ENCODE measurements around the gene VAV2.

The VAV2 gene

GRCh38 chr9:133854765-133855164 is 137.4 kb downstream of the VAV2 start:
- ATAC-seq, result no peak
- Mint-ChIP-seq H3K27me3 (no peaks in the 10 kb centered on the region), H3K4me1 (no peaks in the 10 kb centered on the region), H3K36me3 (ENCODE audit: low read depth) (peaks cover 2% of the 10 kb centered on the region), H3K27ac (no peak overlapping the region), H3K9me3 (no peaks in the 10 kb centered on the region), H3K4me3 (no peak overlapping the region)
- DNase-seq, result no peak

GRCh38 chr9:133854048-133854447 is 138.1 kb downstream of the VAV2 start:
- H3K36me3 Mint-ChIP-seq (ENCODE audit: low read depth), result peaks cover 2% of the 10 kb centered on the region
- H3K4me1 Mint-ChIP-seq, result no peaks in the 10 kb centered on the region
- no peaks in the 10 kb centered on the region for H3K9me3 Mint-ChIP-seq
- no peak overlapping the region for H3K4me3 Mint-ChIP-seq
- no peaks in the 10 kb centered on the region for H3K27me3 Mint-ChIP-seq
- no peak overlapping the region for H3K27ac Mint-ChIP-seq
- DNase-seq, result no peak
- ATAC-seq, result no peak

DNA sequence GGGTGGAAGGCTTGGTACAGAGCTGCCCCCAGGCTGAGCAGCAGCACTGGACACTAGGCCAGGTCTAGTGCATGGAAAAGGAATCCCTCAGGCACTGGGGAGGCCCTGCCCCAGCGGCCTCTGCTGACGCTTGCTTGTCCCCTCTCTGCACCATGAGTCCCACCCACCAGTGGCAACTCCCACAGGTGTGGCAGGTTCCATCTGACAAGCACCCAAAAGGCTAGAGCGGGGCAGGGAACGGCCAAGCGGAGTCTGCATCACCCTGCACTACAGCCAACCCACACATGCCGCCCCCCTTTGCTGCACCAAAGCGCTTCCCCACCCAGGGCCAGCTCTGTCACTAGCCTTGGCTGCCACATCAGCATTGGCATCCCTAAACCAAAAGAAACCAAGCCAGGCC is 138.8 kb downstream of the VAV2 start:
- Mint-ChIP-seq H3K9me3 (no peaks in the 10 kb centered on the region), H3K4me1 (no peaks in the 10 kb centered on the region), H3K27ac (no peak overlapping the region), H3K27me3 (no peaks in the 10 kb centered on the region), H3K36me3 (ENCODE audit: low read depth) (peaks cover 2% of the 10 kb centered on the region), H3K4me3 (no peak overlapping the region)
- DNase-seq (no peak), ATAC-seq (no peak)

DNA sequence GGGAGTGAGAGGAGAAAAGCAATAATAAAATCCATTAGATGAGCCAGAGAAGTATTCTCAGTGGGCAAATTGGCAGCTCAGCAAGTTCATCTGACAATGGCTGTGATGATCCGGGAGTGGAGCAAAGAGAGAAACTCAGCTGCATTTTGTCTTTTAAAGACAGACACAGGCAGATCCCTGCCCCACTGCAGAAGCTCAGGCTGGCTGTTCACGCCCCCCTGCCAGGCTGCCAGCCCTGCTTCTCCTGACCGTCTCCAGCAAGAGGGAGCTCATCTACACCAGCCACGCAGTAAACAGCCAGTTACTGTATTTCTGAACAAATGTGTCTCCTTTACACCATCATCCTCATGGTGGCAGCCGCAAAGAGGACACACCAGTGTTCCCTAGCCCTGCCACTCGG is 139.7 kb downstream of the VAV2 start:
- Mint-ChIP-seq H3K27me3 (no peaks in the 10 kb centered on the region), H3K27ac (no peak overlapping the region), H3K36me3 (ENCODE audit: low read depth) (peaks cover 2% of the 10 kb centered on the region), H3K4me1 (no peaks in the 10 kb centered on the region), H3K9me3 (no peaks in the 10 kb centered on the region), H3K4me3 (no peak overlapping the region)
- ATAC-seq (no peak), DNase-seq (no peak)

- Mint-ChIP-seq H3K27me3 (no peaks in the 10 kb centered on the region), H3K9me3 (no peaks in the 10 kb centered on the region), H3K27ac (no peak overlapping the region), H3K4me3 (no peak overlapping the region), H3K36me3 (ENCODE audit: low read depth) (peaks cover 2% of the 10 kb centered on the region), H3K4me1 (no peaks in the 10 kb centered on the region)
- ATAC-seq (no peak), DNase-seq (no peak)
Observed at GRCh38 chr9:133851693-133852092, 140.4 kb downstream of the VAV2 start.

GRCh38 chr9:133850937-133851336 is 141.2 kb downstream of the VAV2 start:
- no peak for DNase-seq
- H3K4me1 Mint-ChIP-seq, result no peaks in the 10 kb centered on the region
- H3K27me3 Mint-ChIP-seq, result no peaks in the 10 kb centered on the region
- H3K36me3 Mint-ChIP-seq (ENCODE audit: low read depth), result peaks cover 2% of the 10 kb centered on the region
- no peak for ATAC-seq
- no peaks in the 10 kb centered on the region for H3K9me3 Mint-ChIP-seq
- H3K4me3 Mint-ChIP-seq, result no peak overlapping the region
- no peak overlapping the region for H3K27ac Mint-ChIP-seq

GRCh38 chr9:133850161-133850560 is 142.0 kb downstream of the VAV2 start:
- no peak for ATAC-seq
- DNase-seq, result no peak
- Mint-ChIP-seq H3K4me3 (no peak overlapping the region), H3K36me3 (ENCODE audit: low read depth) (peaks cover 2% of the 10 kb centered on the region), H3K4me1 (no peaks in the 10 kb centered on the region), H3K27me3 (no peaks in the 10 kb centered on the region), H3K27ac (no peak overlapping the region), H3K9me3 (no peaks in the 10 kb centered on the region)

GRCh38 chr9:133849110-133849670 is 142.9 kb downstream of the VAV2 start:
- Mint-ChIP-seq H3K9me3 (no peaks in the 10 kb centered on the region), H3K4me1 (peaks cover 3% of the 10 kb centered on the region), H3K27ac (no peak overlapping the region), H3K4me3 (no peak overlapping the region), H3K27me3 (no peaks in the 10 kb centered on the region), H3K36me3 (ENCODE audit: low read depth) (peaks cover 2% of the 10 kb centered on the region)
- no peak for DNase-seq
- no peak for ATAC-seq

DNA sequence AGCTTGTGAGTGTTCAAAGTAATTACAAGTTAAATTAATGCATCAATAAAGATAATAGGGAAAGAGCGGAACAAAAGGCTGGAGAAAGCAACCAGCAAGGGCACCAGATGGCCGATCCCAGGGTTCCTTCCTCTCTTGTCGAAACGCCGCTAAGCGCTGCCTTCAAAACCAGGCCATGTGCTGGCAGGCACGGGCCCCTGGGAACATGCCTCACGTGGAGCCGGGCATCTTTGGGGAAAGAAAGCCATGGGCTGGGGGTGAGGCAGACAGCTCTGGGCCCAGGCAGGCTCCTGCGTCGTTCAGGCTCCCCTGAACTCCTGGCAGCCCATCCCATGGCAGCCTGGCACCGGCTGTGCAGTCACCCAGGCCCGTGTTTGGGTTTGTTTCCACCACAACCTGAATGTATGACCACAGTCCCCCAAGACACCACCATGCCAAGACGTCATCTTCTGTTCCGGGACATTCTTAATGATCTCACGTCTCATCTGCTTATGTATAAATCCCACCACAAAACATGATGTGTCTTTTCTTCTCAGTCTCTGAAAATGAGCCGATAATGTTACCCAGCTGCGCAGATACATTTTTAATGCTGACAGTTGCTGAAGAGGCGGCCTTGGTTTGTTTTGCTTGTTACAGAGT is 143.5 kb downstream of the VAV2 start:
- H3K27me3 Mint-ChIP-seq, result no peaks in the 10 kb centered on the region
- ATAC-seq (no peak), DNase-seq (no peak)
- H3K4me1 Mint-ChIP-seq, result peaks cover 3% of the 10 kb centered on the region
- no peak overlapping the region for H3K4me3 Mint-ChIP-seq
- peaks cover 2% of the 10 kb centered on the region for H3K36me3 Mint-ChIP-seq (ENCODE audit: low read depth)
- no peaks in the 10 kb centered on the region for H3K9me3 Mint-ChIP-seq
- H3K27ac Mint-ChIP-seq, result no peak overlapping the region

GRCh38 chr9:133846483-133847090 is 145.5 kb downstream of the VAV2 start:
- H3K9me3 Mint-ChIP-seq, result no peaks in the 10 kb centered on the region

DNA sequence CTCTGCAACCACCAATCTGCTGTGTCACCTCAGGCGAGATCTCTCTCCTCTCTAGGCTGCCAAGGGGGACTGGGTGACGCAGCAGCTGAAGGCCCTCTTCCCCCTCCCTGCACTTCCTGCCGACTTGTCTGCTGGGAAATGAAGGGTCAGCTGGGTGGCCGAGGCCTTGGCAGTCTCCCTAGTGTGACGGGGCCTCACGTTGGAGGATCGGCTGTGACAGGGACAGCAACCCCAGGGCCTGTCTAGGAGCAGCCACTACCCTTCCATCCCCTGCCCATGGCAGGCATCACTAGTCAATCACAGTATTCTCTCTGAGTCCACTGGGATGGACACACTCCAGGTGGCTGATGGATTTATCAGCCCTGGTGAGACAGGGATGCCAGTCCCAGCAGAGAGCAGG is 146.7 kb downstream of the VAV2 start:
- no peak for DNase-seq
- no peak for ATAC-seq
- Mint-ChIP-seq H3K36me3 (ENCODE audit: low read depth) (no peaks in the 10 kb centered on the region), H3K27ac (no peak overlapping the region), H3K9me3 (no peaks in the 10 kb centered on the region), H3K4me3 (no peak overlapping the region), H3K4me1 (peaks cover 3% of the 10 kb centered on the region), H3K27me3 (no peaks in the 10 kb centered on the region)

More at GRCh38 chr9:133846483-133847090, 145.5 kb downstream of the VAV2 start:
- Mint-ChIP-seq H3K27me3 (no peaks in the 10 kb centered on the region), H3K4me1 (peaks cover 3% of the 10 kb centered on the region), H3K36me3 (ENCODE audit: low read depth) (no peaks in the 10 kb centered on the region), H3K27ac (no peak overlapping the region), H3K4me3 (no peak overlapping the region)
- ATAC-seq, result no peak
- no peak for DNase-seq

DNA sequence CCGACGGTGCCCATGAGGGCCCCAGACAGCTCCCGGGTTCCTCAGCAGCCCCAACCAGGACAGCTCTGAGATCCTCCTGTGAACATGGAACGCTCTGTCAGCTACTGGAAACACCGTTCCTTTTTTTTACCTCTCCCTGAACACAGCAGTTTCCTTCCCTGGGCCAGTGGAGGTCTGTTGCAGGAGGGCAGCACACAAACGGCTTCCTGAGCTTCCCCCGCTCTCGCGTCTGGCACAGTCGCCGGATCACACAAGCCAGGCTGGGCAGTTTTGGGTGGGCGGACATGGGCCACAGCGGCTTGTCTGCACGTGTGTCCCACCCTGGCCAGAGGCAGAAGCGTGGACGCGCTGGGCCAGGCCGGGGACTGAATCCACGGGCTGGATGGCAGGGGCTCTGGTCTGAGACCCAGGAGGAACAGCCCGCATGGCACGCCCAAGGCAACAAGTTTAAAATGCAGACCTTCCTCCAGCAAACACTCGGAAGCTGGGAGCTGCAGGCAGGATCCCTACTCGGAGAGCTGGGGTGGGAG is 147.2 kb downstream of the VAV2 start:
- ATAC-seq (no peak), DNase-seq (no peak)
- H3K36me3 Mint-ChIP-seq (ENCODE audit: low read depth), result no peaks in the 10 kb centered on the region
- H3K4me3 Mint-ChIP-seq, result no peak overlapping the region
- no peaks in the 10 kb centered on the region for H3K9me3 Mint-ChIP-seq
- H3K27me3 Mint-ChIP-seq, result no peaks in the 10 kb centered on the region
- no peak overlapping the region for H3K27ac Mint-ChIP-seq
- H3K4me1 Mint-ChIP-seq, result peaks cover 3% of the 10 kb centered on the region

DNA sequence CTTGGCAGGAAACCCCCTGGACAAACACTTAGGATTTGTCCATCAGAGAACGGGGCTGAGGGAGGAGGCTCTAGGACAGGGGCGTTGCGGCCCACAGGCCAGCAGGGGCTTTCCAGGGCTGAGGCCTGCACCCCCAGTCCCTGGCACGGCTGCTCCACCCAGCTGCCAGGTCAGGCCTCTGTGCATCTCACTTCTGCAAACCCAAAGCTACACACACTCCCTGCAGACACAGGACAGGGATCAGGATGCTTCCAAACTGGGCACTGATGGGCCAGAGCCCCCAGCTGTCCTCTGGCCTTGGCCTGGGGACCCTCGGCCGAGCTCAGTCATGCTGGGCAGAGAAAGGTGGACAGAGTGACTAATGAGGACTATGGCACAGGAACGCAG is 147.7 kb downstream of the VAV2 start:
- Mint-ChIP-seq H3K4me3 (no peak overlapping the region), H3K27me3 (no peaks in the 10 kb centered on the region), H3K36me3 (ENCODE audit: low read depth) (no peaks in the 10 kb centered on the region), H3K9me3 (no peaks in the 10 kb centered on the region), H3K27ac (no peak overlapping the region), H3K4me1 (peaks cover 3% of the 10 kb centered on the region)
- no peak for DNase-seq
- ATAC-seq, result no peak

- Mint-ChIP-seq H3K4me3 (no peak overlapping the region), H3K9me3 (no peaks in the 10 kb centered on the region), H3K36me3 (ENCODE audit: low read depth) (no peaks in the 10 kb centered on the region), H3K27me3 (no peaks in the 10 kb centered on the region), H3K4me1 (peaks cover 3% of the 10 kb centered on the region), H3K27ac (no peak overlapping the region)
- DNase-seq (no peak), ATAC-seq (no peak)
Observed at GRCh38 chr9:133843751-133844397, 148.2 kb downstream of the VAV2 start.

DNA sequence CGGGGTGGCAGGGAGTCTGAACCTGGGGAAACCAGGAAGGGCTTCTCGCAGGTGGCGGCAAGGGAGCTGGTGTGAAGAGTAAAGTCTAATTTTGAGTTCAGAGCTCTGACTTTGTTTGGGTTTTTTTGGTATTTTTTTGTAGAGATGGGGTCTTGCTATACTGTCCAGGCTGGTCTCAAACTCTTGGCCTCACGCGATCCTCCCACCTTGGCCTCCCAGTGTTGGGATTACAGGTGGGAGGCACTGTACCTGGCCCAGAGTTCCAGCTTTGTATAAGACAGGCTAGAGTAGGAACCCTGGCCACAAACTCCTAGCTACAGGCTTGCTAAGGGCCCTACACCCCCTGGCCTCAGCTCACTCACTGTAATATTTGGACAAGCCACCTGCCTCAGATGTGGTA is 148.9 kb downstream of the VAV2 start:
- Mint-ChIP-seq H3K9me3 (no peaks in the 10 kb centered on the region), H3K27me3 (no peaks in the 10 kb centered on the region), H3K36me3 (ENCODE audit: low read depth) (no peaks in the 10 kb centered on the region), H3K4me1 (peaks cover 3% of the 10 kb centered on the region), H3K27ac (no peak overlapping the region), H3K4me3 (no peak overlapping the region)
- no peak for ATAC-seq
- no peak for DNase-seq
